ENCODE results near the gene MAGI2.

GRCh38 chr7:78326876-78327275 lies 1126.6 kb downstream of the MAGI2 start:
- no peak for TF ChIP-seq EZH2phosphoT487 (IDR thresholded peaks at IDR 0.05; ENCODE audit: borderline replicate concordance)
- TF ChIP-seq, protein P1, sequence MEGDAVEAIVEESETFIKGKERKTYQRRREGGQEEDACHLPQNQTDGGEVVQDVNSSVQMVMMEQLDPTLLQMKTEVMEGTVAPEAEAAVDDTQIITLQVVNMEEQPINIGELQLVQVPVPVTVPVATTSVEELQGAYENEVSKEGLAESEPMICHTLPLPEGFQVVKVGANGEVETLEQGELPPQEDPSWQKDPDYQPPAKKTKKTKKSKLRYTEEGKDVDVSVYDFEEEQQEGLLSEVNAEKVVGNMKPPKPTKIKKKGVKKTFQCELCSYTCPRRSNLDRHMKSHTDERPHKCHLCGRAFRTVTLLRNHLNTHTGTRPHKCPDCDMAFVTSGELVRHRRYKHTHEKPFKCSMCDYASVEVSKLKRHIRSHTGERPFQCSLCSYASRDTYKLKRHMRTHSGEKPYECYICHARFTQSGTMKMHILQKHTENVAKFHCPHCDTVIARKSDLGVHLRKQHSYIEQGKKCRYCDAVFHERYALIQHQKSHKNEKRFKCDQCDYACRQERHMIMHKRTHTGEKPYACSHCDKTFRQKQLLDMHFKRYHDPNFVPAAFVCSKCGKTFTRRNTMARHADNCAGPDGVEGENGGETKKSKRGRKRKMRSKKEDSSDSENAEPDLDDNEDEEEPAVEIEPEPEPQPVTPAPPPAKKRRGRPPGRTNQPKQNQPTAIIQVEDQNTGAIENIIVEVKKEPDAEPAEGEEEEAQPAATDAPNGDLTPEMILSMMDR (conservative IDR thresholded peaks at IDR 0.05; ENCODE audit: low read length), result no peak

All from Loucy (cell line).